GM10248 (cell line): ENCODE results near the gene MFAP2.

Source experiments
- CTCF ChIA-PET: fragments of 300-600 bp; sonication (Branson Sonifier 250); formaldehyde crosslinking; extraction: SDS; loops from one replicate; lab custom pipeline; 2021; ENCODE audit warnings: antibody characterized with exemption; lab: Yijun Ruan, JAX
- POLR2A ChIA-PET: fragments of 350-650 bp; sonication (Branson Sonifier 250); formaldehyde crosslinking; extraction: SDS; loops from one replicate; lab custom pipeline; 2020; ENCODE audit warnings: antibody characterized with exemption; lab: Yijun Ruan, JAX
- DNase-seq: peaks from one replicate; pipeline ENCODE4 v3.0.0; 2012; ENCODE audit errors: extremely low spot score
- CTCF ChIP-seq: IDR thresholded peaks from 2 replicates; pipeline ENCODE4 v1.5.1; 2012; ENCODE audit warnings: mild to moderate bottlenecking, low read depth; ENCODE audit errors: extremely low read depth, missing control alignments, control extremely low read depth

MFAP2 gene, protein sequence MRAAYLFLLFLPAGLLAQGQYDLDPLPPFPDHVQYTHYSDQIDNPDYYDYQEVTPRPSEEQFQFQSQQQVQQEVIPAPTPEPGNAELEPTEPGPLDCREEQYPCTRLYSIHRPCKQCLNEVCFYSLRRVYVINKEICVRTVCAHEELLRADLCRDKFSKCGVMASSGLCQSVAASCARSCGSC

DNA sequence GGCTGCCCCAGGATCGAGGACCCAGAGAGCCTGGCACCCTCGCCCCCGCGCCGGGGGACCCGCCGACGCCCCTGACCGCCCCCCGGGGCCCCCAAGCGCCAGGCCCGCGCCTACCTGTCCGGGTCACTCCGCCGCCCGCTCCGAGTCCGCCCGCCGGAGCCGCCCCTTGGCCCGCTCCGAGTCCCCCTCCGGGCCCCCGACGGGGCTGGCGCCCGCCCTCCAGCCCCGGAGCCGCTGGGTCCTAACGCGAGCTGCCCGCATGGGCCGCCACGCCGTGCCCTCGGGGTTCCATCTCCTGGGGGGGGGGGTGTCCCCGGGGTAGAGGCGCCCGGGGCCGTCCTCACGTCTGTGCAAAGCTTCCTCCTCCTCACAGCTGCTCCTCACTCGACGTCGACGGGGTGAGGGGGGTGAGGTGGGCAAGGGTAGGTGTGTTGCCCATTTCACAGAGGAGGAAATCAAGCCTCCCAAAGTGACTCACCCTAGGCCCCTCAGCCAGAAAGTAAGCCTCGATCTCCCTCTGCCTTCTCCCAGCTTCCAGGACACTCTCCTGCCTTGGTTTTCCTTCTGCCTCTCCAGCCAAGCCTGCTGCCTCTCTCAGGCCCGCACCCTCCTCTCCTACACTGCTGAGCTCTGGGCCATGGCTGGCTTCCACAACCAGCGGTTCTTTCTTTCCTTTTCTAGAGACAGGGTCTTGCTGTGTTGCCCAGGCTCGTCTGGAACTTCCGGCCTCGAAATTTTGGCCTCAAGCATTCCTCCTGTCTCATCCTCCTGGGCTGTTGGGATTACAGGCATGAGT, at the start of gene MFAP2:
Gene MFAP2 (minus strand): TSS at position 148 of the 796 bp plus-strand sequence. CDS start 2,347 bp downstream, outside the sequence.
- POLR2A ChIA-PET, result no interaction called here
- CTCF ChIA-PET, result interaction anchor here (1.1 to 2.7 kb wide), 2 partner anchors 19 kb away, joined by 3 to 10 read pairs; no protein-coding TSS in a partner anchor

GRCh38 chr1:17030206-17030605, 49.8 kb upstream of the MFAP2 start:
- no peak for TF ChIP-seq CTCF
- DNase-seq, result no peak
- ChIA-PET POLR2A (no interaction called here), CTCF (no interaction called here)

More for the DNA sequence above, at the start of gene MFAP2:
- TF ChIP-seq CTCF, result no peak
- no peak for DNase-seq

GRCh38 chr1:17028662-17029188, 48.3 kb upstream of the MFAP2 start:
- POLR2A ChIA-PET, result interaction anchor here (0.6 kb wide), 1 partner anchor 123 kb away, joined by 3 read pairs; no protein-coding TSS in a partner anchor
- DNase-seq, result no peak
- TF ChIP-seq CTCF, result no peak
- CTCF ChIA-PET, result interaction anchor here (1.2 to 2.6 kb wide), 2 partner anchors 20 to 68 kb away, joined by 4 to 6 read pairs; no protein-coding TSS in a partner anchor

GRCh38 chr1:17027900-17028299, 47.5 kb upstream of the MFAP2 start:
- TF ChIP-seq CTCF, result no peak
- no peak for DNase-seq
- POLR2A ChIA-PET, result no interaction called here
- CTCF ChIA-PET, result interaction anchor here (1.1 to 2.6 kb wide), 2 partner anchors 19 to 20 kb away, joined by 3 to 6 read pairs; no protein-coding TSS in a partner anchor

- ChIA-PET CTCF (interaction anchor here (1.0 to 2.6 kb wide), 3 partner anchors 14 to 21 kb away, joined by 3 to 6 read pairs (median 3); no protein-coding TSS in a partner anchor), POLR2A (no interaction called here)
- no peak for DNase-seq
- TF ChIP-seq CTCF, result no peak
Measured at GRCh38 chr1:17027403-17027802, 47.0 kb upstream of the MFAP2 start.

DNA sequence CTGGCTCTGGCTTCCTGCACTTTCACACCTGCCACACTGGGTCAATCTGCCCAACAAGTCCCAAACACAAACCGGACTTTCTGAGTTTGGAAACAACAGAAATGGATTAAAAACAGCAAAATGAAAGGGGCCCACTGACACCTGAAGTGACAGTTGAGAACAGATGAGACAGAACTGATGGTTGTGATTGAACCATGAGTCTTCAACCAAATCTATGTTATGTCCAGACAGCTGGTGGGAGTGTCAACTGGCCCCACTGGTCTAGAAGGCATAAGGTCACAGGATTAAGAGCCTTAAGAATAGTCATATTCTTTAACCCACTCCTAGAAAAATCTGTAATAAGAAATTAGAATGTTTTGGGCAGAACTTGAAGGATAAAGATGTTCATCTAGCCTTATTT, 44.3 kb upstream of the MFAP2 start:
- ChIA-PET POLR2A (interaction anchor here (0.6 kb wide), 1 partner anchor 15 kb away, joined by 4 read pairs; no protein-coding TSS in a partner anchor), CTCF (interaction anchor here (1.1 to 3.0 kb wide), 2 partner anchors 11 to 73 kb away, joined by 3 to 16 read pairs; partner anchors contain the start of gene ATP13A2)
- no peak for TF ChIP-seq CTCF
- no peak for DNase-seq
